ENCODE results near the gene STK32C.

Gene STK32C

GRCh38 chr10:132249226-132249724 is 58.5 kb downstream of the STK32C start:
- no peak for DNase-seq (ENCODE audit: low read depth, low spot score)

- DNase-seq (ENCODE audit: low read depth, low spot score) = no peak
Observed at GRCh38 chr10:132248455-132249225, 59.1 kb downstream of the STK32C start.

GRCh38 chr10:132247943-132248342 is 59.8 kb downstream of the STK32C start:
- no peak for DNase-seq (ENCODE audit: low read depth, low spot score)

GRCh38 chr10:132246296-132246695 is 61.5 kb downstream of the STK32C start:
- no peak for DNase-seq (ENCODE audit: low read depth, low spot score)

GRCh38 chr10:132245056-132245455 is 62.7 kb downstream of the STK32C start:
- no peak for DNase-seq (ENCODE audit: low read depth, low spot score)

GRCh38 chr10:132243626-132244025 is 64.1 kb downstream of the STK32C start:
- DNase-seq (ENCODE audit: low read depth, low spot score) = no peak

GRCh38 chr10:132243141-132243540 is 64.6 kb downstream of the STK32C start:
- no peak for DNase-seq (ENCODE audit: low read depth, low spot score)

GRCh38 chr10:132242103-132242840 is 65.5 kb downstream of the STK32C start:
- no peak for DNase-seq (ENCODE audit: low read depth, low spot score)

- DNase-seq (ENCODE audit: low read depth, low spot score) = no peak
Observed at GRCh38 chr10:132241496-132241895, 66.3 kb downstream of the STK32C start.

- DNase-seq (ENCODE audit: low read depth, low spot score) = no peak
Observed at GRCh38 chr10:132241086-132241485, 66.7 kb downstream of the STK32C start.

GRCh38 chr10:132240581-132240980 is 67.2 kb downstream of the STK32C start:
- DNase-seq (ENCODE audit: low read depth, low spot score) = no peak

GRCh38 chr10:132240156-132240555 is 67.6 kb downstream of the STK32C start:
- DNase-seq (ENCODE audit: low read depth, low spot score) = no peak

GRCh38 chr10:132239126-132240031 is 68.4 kb downstream of the STK32C start:
- DNase-seq (ENCODE audit: low read depth, low spot score) = no peak

- DNase-seq (ENCODE audit: low read depth, low spot score) = no peak
Observed at GRCh38 chr10:132238371-132239125, 69.2 kb downstream of the STK32C start.

- DNase-seq (ENCODE audit: low read depth, low spot score) = no peak
Observed at GRCh38 chr10:132237871-132238270, 69.9 kb downstream of the STK32C start.

- DNase-seq (ENCODE audit: low read depth, low spot score) = no peak
Observed at GRCh38 chr10:132237396-132237795, 70.4 kb downstream of the STK32C start.

GRCh38 chr10:132236881-132237280 is 70.9 kb downstream of the STK32C start:
- DNase-seq (ENCODE audit: low read depth, low spot score) = no peak

GRCh38 chr10:132236161-132236560 is 71.6 kb downstream of the STK32C start:
- no peak for DNase-seq (ENCODE audit: low read depth, low spot score)

- no peak for DNase-seq (ENCODE audit: low read depth, low spot score)
Observed at GRCh38 chr10:132234860-132235259, 72.9 kb downstream of the STK32C start.

- DNase-seq (ENCODE audit: low read depth, low spot score) = no peak
Observed at GRCh38 chr10:132233501-132234085, 74.2 kb downstream of the STK32C start.

- DNase-seq (ENCODE audit: low read depth, low spot score) = no peak
Observed at GRCh38 chr10:132232981-132233380, 74.8 kb downstream of the STK32C start.
